ENCODE data around the gene ATXN3.
A peak's percentile ranks its signal among the peaks of the same experiment; 100 is the strongest.

The ATXN3 gene

GRCh38 chr14:92135269-92135668 is 28.9 kb upstream of the ATXN3 start:
- ChIA-PET POLR2A (no interaction called here), CTCF (interaction anchor here (0.9 to 4.6 kb wide), 7 partner anchors 9 to 217 kb away, joined by 3 to 20 read pairs (median 6); partner anchors contain the start of genes ATXN3, CPSF2 and NDUFB1)
- no peak for DNase-seq (ENCODE audit: extremely low spot score)
- peak; percentile 15 for TF ChIP-seq CTCF (IDR thresholded peaks at IDR 0.05; ENCODE audit: control extremely low read depth, extremely low read depth, low read depth, missing control alignments)

DNA sequence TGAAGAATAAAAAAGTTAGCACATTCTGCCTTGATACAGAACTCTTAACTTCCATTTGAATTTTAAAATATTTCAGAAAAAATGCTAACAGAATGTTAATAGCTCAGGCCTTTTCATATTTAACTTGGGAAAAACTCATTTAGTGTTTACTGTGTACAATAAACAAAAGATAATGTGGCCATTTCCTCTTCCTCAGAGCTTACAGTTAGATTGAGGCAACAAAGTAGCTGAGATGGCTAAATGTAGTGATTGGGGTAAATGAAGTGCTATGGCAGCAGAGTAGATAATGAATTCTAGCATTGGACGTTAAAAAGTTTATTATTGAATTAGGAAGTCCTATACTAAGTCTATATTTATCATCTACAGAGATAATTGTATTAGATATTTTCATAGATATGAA is 28.1 kb upstream of the ATXN3 start:
- DNase-seq (ENCODE audit: extremely low spot score) = no peak
- POLR2A ChIA-PET = no interaction called here
- no peak for TF ChIP-seq CTCF (IDR thresholded peaks at IDR 0.05; ENCODE audit: control extremely low read depth, extremely low read depth, low read depth, missing control alignments)
- CTCF ChIA-PET = interaction anchor here (0.6 to 4.6 kb wide), 8 partner anchors 11 to 218 kb away, joined by 3 to 20 read pairs (median 4); partner anchors contain the start of genes ATXN3, CPSF2 and NDUFB1

DNA sequence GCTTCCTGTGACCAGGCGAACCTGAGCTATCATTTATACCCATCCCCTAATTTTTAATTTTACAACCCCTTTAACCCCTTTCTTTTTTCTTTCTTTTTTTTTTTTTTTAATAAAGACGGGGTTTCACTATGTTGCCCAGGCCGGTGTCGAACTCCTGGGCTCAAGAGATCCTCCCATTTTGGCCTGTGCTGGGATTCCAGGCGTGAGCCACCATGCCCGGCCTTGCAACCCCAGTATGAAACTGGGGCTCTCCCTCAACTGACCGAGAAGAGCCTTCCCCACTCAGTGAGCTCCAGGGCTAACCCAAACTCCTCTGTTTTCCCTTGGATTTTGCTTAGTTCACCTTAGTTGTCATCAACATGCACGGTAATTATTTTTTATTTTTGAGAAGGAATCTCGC is 16.4 kb upstream of the ATXN3 start:
- DNase-seq (ENCODE audit: extremely low spot score) = no peak
- POLR2A ChIA-PET = interaction anchor here (0.7 to 1.9 kb wide), 3 partner anchors 17 to 607 kb away, joined by 3 to 10 read pairs (median 8); partner anchors contain the start of gene ATXN3
- no peak for TF ChIP-seq CTCF (IDR thresholded peaks at IDR 0.05; ENCODE audit: control extremely low read depth, extremely low read depth, low read depth, missing control alignments)
- CTCF ChIA-PET = interaction anchor here (1.0 to 11.7 kb wide), 7 partner anchors 11 to 590 kb away, joined by 3 to 134 read pairs (median 4); partner anchors contain the start of genes ATXN3 and TRIP11

- ChIA-PET POLR2A (interaction anchor here (0.7 to 1.9 kb wide), 4 partner anchors 11 to 608 kb away, joined by 3 to 10 read pairs (median 7); partner anchors contain the start of gene ATXN3), CTCF (interaction anchor here (0.7 to 11.7 kb wide), 14 partner anchors 9 to 590 kb away, joined by 3 to 134 read pairs (median 4); partner anchors contain the start of genes ATXN3 and TRIP11)
- TF ChIP-seq CTCF (IDR thresholded peaks at IDR 0.05; ENCODE audit: control extremely low read depth, extremely low read depth, low read depth, missing control alignments) = no peak
- DNase-seq (ENCODE audit: extremely low spot score) = peak; percentile 29
Measured at GRCh38 chr14:92122351-92122677, 15.9 kb upstream of the ATXN3 start.

GRCh38 chr14:92121670-92122350 is 15.4 kb upstream of the ATXN3 start, which contains the start of the genes CPSF2 and NDUFB1:
Gene CPSF2 (plus strand): TSS chr14:92121969. CDS start chr14:92130985, 9,016 bp downstream.
Gene NDUFB1 (minus strand): TSS chr14:92121706. CDS start chr14:92117637, 4,069 bp downstream.
- peak; percentile 93 for DNase-seq (ENCODE audit: extremely low spot score)
- ChIA-PET POLR2A (interaction anchor here (0.7 to 1.9 kb wide), 4 partner anchors 11 to 608 kb away, joined by 3 to 10 read pairs (median 7); partner anchors contain the start of gene ATXN3), CTCF (interaction anchor here (0.7 to 11.7 kb wide), 15 partner anchors 9 to 591 kb away, joined by 3 to 134 read pairs (median 4); partner anchors contain the start of genes ATXN3 and TRIP11)
- TF ChIP-seq CTCF (IDR thresholded peaks at IDR 0.05; ENCODE audit: control extremely low read depth, extremely low read depth, low read depth, missing control alignments) = no peak

DNA sequence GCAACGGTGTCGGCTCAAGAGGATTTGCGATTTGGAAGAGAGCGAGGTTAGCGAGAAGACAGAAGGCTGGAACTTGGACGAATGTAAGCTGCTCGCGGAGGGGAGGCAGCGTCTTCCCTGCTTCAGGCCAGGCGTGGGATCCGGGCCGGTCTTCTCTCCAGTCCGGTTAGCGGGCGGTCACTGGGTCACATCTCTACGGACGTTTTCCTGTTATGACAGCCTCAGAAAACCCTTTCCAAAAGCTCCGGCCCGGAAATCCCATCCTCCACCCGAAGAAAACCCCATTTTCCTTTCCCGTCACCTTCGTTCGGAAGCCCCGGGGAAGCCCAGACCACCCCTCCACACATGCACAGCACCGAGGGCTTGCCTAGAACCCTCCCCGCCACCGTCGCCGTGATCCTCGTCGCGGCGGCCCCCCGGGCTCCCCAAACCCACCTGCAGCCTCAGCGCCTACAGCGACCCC is 14.9 kb upstream of the ATXN3 start:
- ChIA-PET CTCF (interaction anchor here (0.8 to 11.7 kb wide), 12 partner anchors 10 to 480 kb away, joined by 3 to 134 read pairs (median 4); partner anchors contain the start of gene ATXN3), POLR2A (interaction anchor here (1.5 to 1.6 kb wide), 2 partner anchors 10 to 28 kb away, joined by 6 to 10 read pairs; no protein-coding TSS in a partner anchor)
- TF ChIP-seq CTCF (IDR thresholded peaks at IDR 0.05; ENCODE audit: control extremely low read depth, extremely low read depth, low read depth, missing control alignments) = no peak
- DNase-seq (ENCODE audit: extremely low spot score) = peak; percentile 59

Data from GM10248 (cell line).